GM13976 (cell line): ENCODE results near the gene MTA2.
"Not testable (repeated sequence)": the region's sequence is repeated elsewhere in the genome, so short reads cannot be mapped to it uniquely, and the experiment has no call there.

Experiments
- DNase-seq: peaks from one replicate; pipeline ENCODE4 v3.0.0; 2012; ENCODE audit warnings: low spot score
- in situ Hi-C: fragments of 300-500 bp; cut with MboI; formaldehyde crosslinking; loops from one replicate; pipeline ENCODE4 v1.12.0; 2022; ENCODE audit warnings: low sequenced_read_pairs, mixed read lengths, inconsistent platforms; ENCODE audit not compliant: unreplicated experiment
- TF ChIP-seq, protein P1 (sequence below): IDR thresholded peaks from 2 replicates; pipeline ENCODE4 v1.5.1; 2012; ENCODE audit warnings: borderline replicate concordance, mild to moderate bottlenecking; ENCODE audit not compliant: insufficient read depth; ENCODE audit errors: extremely low read depth, missing control alignments, control extremely low read depth

MTA2 gene

DNA sequence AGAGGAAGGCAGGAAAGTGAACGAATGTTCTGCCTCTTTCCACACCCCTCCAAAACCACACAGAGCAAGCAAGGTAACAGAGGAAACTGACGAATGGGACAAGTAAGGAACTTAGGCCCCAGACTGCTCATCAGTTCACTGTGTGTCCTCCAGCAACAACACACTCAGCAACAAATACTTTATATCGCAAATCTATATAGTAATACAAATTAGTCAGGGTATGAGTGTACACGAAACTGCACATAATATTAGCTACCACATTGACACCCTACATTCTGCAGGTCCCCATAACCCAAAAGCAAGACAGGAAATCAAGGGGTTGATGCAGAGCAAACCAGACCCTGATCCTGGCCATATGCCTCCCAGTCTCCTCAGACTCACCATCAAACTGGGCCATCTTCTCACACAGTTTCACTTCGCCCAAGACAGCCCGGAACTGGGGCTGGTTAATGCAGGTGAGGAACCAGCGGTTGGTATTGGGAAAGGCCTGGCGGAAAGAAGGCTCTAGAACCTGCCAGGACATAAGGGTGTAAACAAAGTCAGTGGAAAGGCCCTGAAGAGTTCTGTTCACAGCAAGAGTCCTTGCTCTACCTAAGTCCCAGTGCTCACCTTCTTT lies 34.5 kb downstream of the MTA2 start:
- TF ChIP-seq, protein P1, sequence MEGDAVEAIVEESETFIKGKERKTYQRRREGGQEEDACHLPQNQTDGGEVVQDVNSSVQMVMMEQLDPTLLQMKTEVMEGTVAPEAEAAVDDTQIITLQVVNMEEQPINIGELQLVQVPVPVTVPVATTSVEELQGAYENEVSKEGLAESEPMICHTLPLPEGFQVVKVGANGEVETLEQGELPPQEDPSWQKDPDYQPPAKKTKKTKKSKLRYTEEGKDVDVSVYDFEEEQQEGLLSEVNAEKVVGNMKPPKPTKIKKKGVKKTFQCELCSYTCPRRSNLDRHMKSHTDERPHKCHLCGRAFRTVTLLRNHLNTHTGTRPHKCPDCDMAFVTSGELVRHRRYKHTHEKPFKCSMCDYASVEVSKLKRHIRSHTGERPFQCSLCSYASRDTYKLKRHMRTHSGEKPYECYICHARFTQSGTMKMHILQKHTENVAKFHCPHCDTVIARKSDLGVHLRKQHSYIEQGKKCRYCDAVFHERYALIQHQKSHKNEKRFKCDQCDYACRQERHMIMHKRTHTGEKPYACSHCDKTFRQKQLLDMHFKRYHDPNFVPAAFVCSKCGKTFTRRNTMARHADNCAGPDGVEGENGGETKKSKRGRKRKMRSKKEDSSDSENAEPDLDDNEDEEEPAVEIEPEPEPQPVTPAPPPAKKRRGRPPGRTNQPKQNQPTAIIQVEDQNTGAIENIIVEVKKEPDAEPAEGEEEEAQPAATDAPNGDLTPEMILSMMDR, result no peak
- DNase-seq, result no peak
- in situ Hi-C loops, result no loop called here

DNA sequence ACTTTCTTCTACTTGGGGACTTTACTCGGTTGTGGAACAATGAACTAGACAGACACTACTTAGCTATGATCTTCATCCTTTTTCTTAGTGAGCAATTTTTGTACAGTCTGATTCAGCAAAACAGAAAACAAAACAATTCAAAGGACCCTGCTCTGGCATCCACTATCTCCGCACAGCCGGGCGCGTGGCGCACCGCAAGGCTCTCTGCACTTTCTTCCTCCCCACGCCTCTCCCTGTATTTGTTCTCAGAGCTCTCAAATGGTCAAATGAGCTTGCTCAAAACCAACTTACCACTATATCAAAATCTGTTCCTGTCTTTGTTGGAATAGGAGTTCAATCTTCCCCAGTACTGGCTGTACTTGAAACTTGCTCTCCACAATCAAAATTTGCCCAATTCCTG lies 35.4 kb downstream of the MTA2 start:
- no peak for DNase-seq
- in situ Hi-C loops, result no loop called here
- TF ChIP-seq, protein P1, result no peak

DNA sequence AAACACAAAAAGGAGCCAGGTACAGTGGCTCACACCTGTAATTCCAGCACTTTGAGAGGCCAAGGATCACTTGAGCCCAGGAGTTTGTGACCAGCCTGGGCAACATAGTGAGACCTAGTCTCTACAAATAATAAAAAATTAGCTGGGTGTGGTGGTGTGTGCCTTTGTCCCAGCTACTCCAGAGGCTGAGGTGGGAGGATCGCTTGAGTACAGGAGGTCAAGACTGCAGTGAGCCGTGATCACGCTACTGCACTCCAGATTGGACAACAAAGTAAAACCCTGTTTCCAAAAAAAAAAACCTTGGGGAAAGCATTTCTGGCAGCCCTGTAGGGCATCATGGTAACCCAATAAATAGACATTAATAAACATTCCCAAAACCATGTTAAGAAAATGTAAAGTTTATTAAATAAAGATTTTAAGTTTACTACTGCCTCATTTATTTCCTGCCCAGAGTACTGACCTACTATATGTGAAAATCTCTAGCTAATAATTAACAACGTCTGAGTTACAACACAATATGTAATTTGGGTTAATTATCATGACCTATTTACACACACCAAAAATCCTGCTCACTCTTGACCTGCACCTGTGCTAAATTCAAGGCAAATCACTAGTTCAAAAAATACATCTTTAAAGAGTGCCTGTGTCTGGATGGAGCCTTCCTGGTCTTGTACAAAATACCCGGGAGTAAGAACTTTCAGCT lies 36.4 kb downstream of the MTA2 start:
- no peak for DNase-seq
- in situ Hi-C loops, result no loop called here
- TF ChIP-seq, protein P1, result no peak

DNA sequence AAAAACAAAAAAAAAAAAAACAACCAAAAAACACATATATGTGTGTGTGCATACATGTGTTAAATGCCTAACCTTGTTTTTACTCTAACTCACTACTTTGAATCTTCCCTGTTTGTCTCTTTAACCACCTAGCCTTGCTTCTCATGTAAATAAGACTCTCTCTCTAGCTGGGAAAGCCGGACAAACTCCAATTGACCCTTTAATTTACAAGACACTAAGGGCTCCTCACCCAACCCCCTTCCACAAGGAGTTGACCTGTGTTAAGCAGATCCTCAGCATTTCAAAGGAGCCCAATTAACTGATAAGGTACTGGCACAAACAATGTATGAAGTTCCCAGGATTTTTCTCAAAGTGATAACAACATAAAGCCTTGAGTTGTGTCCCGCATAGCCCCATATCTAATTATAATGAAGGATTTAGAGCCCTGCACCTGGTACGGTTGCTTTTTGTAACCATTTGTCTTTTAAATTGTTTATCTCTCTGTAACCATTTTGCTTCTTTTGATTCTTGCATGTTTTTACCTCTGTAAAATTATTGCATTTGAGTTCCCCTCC lies 39.9 kb downstream of the MTA2 start:
- DNase-seq, in situ Hi-C loops: not testable (repeated sequence)

DNA sequence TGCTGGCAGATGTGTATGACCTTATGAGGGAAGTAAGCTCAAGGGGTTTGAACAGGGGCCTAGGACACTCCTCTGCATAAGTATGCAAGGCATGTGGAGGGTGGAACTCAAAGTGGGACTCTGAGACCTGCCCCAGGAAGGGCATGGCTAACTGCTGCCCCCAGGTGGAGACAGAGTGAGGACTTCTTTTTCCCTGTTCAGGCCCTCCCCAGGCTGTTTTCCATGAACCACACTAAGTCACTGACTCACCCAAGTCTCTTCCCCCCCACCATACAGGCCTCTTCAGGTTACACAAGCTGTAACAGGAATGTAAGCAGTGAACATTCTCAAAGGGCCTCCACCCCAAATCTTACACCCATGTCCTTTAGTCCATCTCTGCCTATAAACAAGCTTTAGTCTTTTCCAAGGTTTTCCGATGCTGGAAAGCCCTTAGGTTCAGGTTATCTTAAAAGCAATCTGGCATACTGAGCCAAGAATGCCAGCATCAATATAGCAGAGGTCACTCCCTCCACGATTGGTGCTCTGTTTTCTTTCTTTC lies 41.0 kb downstream of the MTA2 start:
- in situ Hi-C loops, result no loop called here
- DNase-seq, result no peak
- TF ChIP-seq, protein P1, result peak; percentile 65

DNA sequence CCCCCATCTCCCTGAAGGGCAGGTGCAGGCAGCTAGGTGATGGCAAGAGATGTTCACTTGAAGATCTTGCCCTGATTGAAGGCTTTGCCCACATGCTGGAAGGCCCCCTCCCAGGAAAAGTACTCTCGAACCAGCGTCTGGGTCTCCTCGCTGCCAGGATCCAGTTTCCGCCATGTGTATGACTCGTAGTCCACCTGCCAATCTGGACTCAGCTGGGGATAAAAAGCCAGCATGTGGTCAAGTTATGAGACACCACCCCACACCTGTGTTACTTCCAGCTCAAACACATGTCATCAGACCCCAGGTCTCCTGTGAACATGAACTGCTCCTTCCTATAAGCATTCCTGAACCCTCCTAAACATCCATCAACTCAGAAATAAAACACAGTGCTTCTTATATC lies 42.0 kb downstream of the MTA2 start:
- in situ Hi-C loops, DNase-seq: not testable (repeated sequence)

DNA sequence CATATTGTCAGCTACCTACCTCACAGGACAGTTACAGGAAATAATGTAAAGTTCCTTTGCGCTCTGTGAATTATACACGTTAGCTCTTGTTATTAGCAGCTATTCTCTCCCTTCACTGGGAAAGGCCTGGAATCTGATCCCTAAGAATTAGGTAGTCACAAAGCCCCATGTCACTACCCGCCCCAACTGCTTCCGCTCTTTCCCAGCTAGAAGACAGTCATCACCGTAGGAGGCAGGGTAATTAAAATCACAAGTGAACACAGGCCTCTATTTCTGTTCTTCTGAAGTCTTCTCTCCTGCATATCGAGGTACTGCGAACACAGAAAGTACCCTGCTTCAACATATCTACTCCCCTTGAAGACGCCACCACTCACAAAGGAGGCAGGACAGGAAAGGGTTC lies 42.5 kb downstream of the MTA2 start:
- in situ Hi-C loops, result no loop called here
- DNase-seq, result no peak
- TF ChIP-seq, protein P1, result no peak
